Karpas-422 (cell line): ENCODE measurements around the gene EVI5. TPM values are rescaled to one million over a fixed set of nuclear protein-coding genes. Genes with fewer than 3 reads are reported as not detected.

Experiments
- DNase-seq: peaks from one replicate; pipeline ENCODE4 v3.0.0-alpha.2; 2015
- H2AFZ ChIP-seq: fragments of 200-600 bp; sonication (generic); 2 replicates; pipeline ENCODE4 v1.6.1; 2014; ENCODE audit warnings: antibody characterized with exemption, low read length, mixed read lengths
- H3K27ac ChIP-seq: fragments of 200-600 bp; sonication (generic); 2 replicates; pipeline ENCODE4 v1.5.1; 2014; ENCODE audit warnings: mild to moderate bottlenecking, low read length, moderate library complexity
- H3K27me3 ChIP-seq: fragments of 200-600 bp; sonication (generic); 2 replicates; pipeline ENCODE4 v1.6.1; 2014; ENCODE audit warnings: low read length, mixed read lengths
- H3K36me3 ChIP-seq: fragments of 200-600 bp; sonication (generic); 2 replicates; pipeline ENCODE4 v1.6.1; 2014; ENCODE audit warnings: low read length, mixed read lengths; ENCODE audit not compliant: insufficient read depth
- H3K4me1 ChIP-seq: fragments of 200-600 bp; sonication (generic); 2 replicates; pipeline ENCODE4 v1.6.1; 2014; ENCODE audit warnings: mild to moderate bottlenecking, low read length, mixed read lengths
- H3K4me2 ChIP-seq: fragments of 200-600 bp; sonication (generic); 2 replicates; pipeline ENCODE4 v1.6.1; 2014; ENCODE audit warnings: low read length, low read depth, mild to moderate bottlenecking; ENCODE audit not compliant: poor library complexity, severe bottlenecking
- H3K4me3 ChIP-seq: fragments of 200-600 bp; sonication (generic); 2 replicates; pipeline ENCODE4 v1.5.1; 2014; ENCODE audit warnings: mild to moderate bottlenecking, antibody characterized with exemption, low read length, mixed read lengths
- H3K79me2 ChIP-seq: fragments of 200-600 bp; sonication (generic); 2 replicates; pipeline ENCODE4 v1.6.1; 2014; ENCODE audit warnings: mild to moderate bottlenecking, low read length, mixed read lengths
- H3K9ac ChIP-seq: fragments of 200-600 bp; sonication (generic); 2 replicates; pipeline ENCODE4 v1.6.0; 2014; ENCODE audit warnings: low read length
- H3K9me2 ChIP-seq: fragments of 200-600 bp; sonication (generic), shearing (Covaris generic); replicated peaks from 2 replicates; pipeline ENCODE4 v1.6.0; 2014; ENCODE audit warnings: mild to moderate bottlenecking, low read length, moderate library complexity; ENCODE audit not compliant: insufficient read depth
- H3K9me3 ChIP-seq: fragments of 300-700, 200-600 bp; sonication (generic); 2 replicates; pipeline ENCODE4 v1.6.1; 2014; ENCODE audit warnings: low read length, mixed read lengths
- H4K20me1 ChIP-seq: fragments of 200-600 bp; sonication (generic); 2 replicates; pipeline ENCODE4 v1.6.1; 2014; ENCODE audit warnings: mild to moderate bottlenecking, antibody characterized with exemption, low read length, low read depth; ENCODE audit not compliant: insufficient read depth
- total RNA-seq: library from RNA; depleted of rRNA; stranded (reverse); fragments of >200 nt; shearing (Covaris generic); gene quantifications from 2 replicates; pipeline ENCODE4 v1.2.3, GENCODE V29; 2014; ENCODE audit warnings: low replicate concordance

EVI5 gene
- total RNA-seq, 1 experiment from 2014 or later, result 11.4 TPM

DNA sequence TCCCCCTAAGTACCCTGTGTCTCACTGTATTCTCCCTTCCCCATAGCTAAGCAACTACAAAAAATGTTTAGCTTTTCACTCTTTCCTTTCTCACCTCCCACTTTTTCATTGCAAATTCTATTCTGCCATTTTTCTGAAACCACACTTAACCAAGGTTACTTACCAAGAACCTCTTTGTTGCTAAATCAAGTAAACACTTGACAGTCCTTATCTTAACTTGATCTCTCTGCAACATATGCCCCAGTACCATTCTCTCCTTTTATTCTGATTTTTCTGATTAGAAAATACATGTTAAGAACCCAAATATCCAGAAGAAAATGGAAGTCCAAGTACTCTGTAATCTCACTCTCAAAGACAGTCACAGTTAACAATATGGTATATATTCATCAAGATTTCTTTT lies 16.0 kb downstream of the EVI5 start:
- no peaks in the 10 kb centered on the region for H3K36me3 ChIP-seq
- no peaks in the 10 kb centered on the region for H3K27me3 ChIP-seq
- H3K4me3 ChIP-seq, result no peak overlapping the region
- H3K9me3 ChIP-seq, result no peaks in the 10 kb centered on the region
- H4K20me1 ChIP-seq, result no peaks in the 10 kb centered on the region
- H3K79me2 ChIP-seq, result peaks cover 35% of the 10 kb centered on the region
- no peak overlapping the region for H3K4me2 ChIP-seq
- no peak overlapping the region for H3K27ac ChIP-seq
- H3K9ac ChIP-seq, result no peak overlapping the region
- DNase-seq, result no peak
- H3K4me1 ChIP-seq, result no peaks in the 10 kb centered on the region
- no peaks in the 10 kb centered on the region for H3K9me2 ChIP-seq
- no peak overlapping the region for H2AFZ ChIP-seq

DNA sequence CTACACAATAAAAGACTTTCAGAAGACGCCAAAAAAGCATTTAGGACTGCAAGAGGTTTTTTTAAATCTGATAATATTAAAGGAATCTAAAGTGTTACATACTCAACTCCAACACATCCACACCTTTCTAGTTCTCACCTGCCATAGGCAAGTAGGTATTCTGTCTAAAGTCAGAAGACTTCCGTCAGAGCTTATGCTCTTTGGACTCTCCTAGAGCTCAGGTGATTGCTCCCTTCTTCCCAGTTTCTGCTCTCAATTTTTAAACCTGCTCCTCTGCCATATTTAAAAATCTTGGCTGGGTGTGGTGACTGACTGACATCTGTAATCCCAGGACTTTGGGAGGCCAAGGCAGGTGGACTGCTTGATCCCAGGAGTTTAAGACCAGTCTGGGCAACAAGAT lies 16.6 kb downstream of the EVI5 start:
- no peak overlapping the region for H3K4me3 ChIP-seq
- no peaks in the 10 kb centered on the region for H4K20me1 ChIP-seq
- no peak overlapping the region for H2AFZ ChIP-seq
- no peak overlapping the region for H3K9ac ChIP-seq
- no peaks in the 10 kb centered on the region for H3K9me2 ChIP-seq
- no peaks in the 10 kb centered on the region for H3K36me3 ChIP-seq
- H3K27me3 ChIP-seq, result no peaks in the 10 kb centered on the region
- no peak for DNase-seq
- H3K79me2 ChIP-seq, result peaks cover 29% of the 10 kb centered on the region
- no peaks in the 10 kb centered on the region for H3K4me1 ChIP-seq
- no peaks in the 10 kb centered on the region for H3K9me3 ChIP-seq
- H3K4me2 ChIP-seq, result no peak overlapping the region
- no peak overlapping the region for H3K27ac ChIP-seq

DNA sequence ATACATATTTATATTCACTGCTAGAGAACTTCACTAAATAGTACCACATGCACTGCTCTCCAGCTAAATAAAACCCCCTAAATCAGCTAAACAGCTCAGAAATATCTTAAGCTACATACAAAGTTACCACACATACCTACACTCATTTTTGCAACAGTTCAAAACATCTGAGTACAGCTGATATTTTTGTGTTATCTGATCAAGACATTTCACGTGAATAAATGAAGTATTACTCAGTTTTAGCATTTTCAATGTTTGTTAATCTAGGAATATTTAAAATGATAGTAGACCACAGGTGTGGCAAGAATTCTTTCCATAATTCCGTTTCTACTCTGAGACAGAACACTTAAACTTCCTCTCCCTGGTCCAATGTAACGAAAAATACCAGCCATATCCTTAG lies 20.8 kb downstream of the EVI5 start:
- no peaks in the 10 kb centered on the region for H3K27me3 ChIP-seq
- H3K9me3 ChIP-seq, result no peaks in the 10 kb centered on the region
- peaks cover 8% of the 10 kb centered on the region for H3K4me1 ChIP-seq
- H3K9ac ChIP-seq, result no peak overlapping the region
- no peak overlapping the region for H3K4me2 ChIP-seq
- no peak overlapping the region for H3K27ac ChIP-seq
- peaks cover 33% of the 10 kb centered on the region; the same call in 1 of the 2 replicates for H3K79me2 ChIP-seq
- H2AFZ ChIP-seq, result no peak overlapping the region
- no peak overlapping the region for H3K4me3 ChIP-seq
- H3K36me3 ChIP-seq, result no peaks in the 10 kb centered on the region
- no peaks in the 10 kb centered on the region for H3K9me2 ChIP-seq
- DNase-seq, result no peak
- H4K20me1 ChIP-seq, result no peaks in the 10 kb centered on the region

GRCh38 chr1:92762355-92762754 lies 22.6 kb downstream of the EVI5 start:
- Histone ChIP-seq H3K4me2 (no peak overlapping the region), H3K27me3 (no peaks in the 10 kb centered on the region), H3K79me2 (peaks cover 27% of the 10 kb centered on the region; the same call in 1 of the 2 replicates), H3K4me3 (no peak overlapping the region), H3K27ac (no peak overlapping the region), H3K9ac (no peak overlapping the region), H3K9me3 (no peaks in the 10 kb centered on the region), H3K9me2 (no peaks in the 10 kb centered on the region), H3K36me3 (no peaks in the 10 kb centered on the region), H4K20me1 (no peaks in the 10 kb centered on the region), H2AFZ (no peak overlapping the region), H3K4me1 (peaks cover 8% of the 10 kb centered on the region)
- no peak for DNase-seq

- Histone ChIP-seq H3K4me2 (no peak overlapping the region), H4K20me1 (no peaks in the 10 kb centered on the region), H3K4me1 (peaks cover 8% of the 10 kb centered on the region), H3K36me3 (no peaks in the 10 kb centered on the region; the same call in 1 of the 2 replicates), H3K79me2 (peaks cover 29% of the 10 kb centered on the region; the same call in 1 of the 2 replicates), H3K27me3 (no peaks in the 10 kb centered on the region), H3K9me3 (no peaks in the 10 kb centered on the region), H3K4me3 (no peak overlapping the region), H2AFZ (no peak overlapping the region), H3K27ac (no peak overlapping the region), H3K9ac (no peak overlapping the region), H3K9me2 (no peaks in the 10 kb centered on the region)
- DNase-seq, result no peak
Measured at GRCh38 chr1:92759361-92759760, 25.5 kb downstream of the EVI5 start.

- Histone ChIP-seq H2AFZ (no peak overlapping the region), H4K20me1 (no peaks in the 10 kb centered on the region), H3K9me3 (no peaks in the 10 kb centered on the region), H3K4me2 (no peak overlapping the region), H3K27ac (no peak overlapping the region), H3K79me2 (peaks cover 21% of the 10 kb centered on the region; the same call in 1 of the 2 replicates), H3K4me3 (no peak overlapping the region), H3K9ac (no peak overlapping the region), H3K27me3 (no peaks in the 10 kb centered on the region), H3K4me1 (peaks cover 8% of the 10 kb centered on the region), H3K9me2 (no peaks in the 10 kb centered on the region), H3K36me3 (no peaks in the 10 kb centered on the region; the same call in 1 of the 2 replicates)
- DNase-seq, result no peak
Measured at GRCh38 chr1:92756537-92756936, 28.4 kb downstream of the EVI5 start.

DNA sequence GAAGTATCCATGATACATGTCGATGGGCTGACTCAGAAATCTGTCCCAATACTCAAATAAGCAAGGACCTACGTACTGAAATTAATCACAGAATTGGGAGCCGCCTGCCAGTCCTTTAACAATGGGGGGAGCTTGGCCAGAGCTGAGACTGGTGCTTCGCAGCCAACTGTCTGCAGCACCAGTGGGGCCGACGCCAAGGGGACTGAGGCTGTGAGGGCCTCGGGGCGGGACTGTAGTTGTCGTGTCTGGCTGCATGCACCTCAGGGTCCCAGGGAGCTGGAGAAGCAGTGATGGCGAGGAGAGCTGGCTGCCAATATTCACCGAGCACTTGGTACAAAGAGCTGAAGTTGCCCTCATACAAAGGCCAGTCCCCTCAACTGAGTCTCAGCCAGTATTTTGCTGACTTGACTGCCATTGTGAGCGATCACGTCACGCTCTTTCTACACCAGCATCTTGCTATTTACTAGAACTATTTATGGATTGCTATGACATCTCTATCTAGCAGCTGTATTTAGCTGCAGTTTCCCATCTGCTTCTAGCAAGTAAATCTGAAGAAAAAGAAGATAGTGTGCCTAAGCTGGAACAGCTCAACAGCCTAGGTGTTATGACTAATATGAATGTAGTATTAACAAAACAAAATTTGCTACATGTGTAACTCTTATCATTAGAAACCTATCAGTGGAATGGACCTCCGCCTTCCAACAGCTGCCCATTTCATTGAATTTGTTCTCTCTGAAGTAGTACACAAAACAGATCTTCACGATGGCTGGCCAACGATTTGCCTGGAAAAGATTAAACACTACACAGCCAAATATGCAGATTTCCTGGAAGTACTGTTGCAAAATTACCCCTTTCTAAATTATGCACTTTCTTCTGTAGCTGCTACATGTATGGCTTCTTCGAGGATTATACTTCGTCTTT lies 29.1 kb downstream of the EVI5 start:
- H3K9me3 ChIP-seq, result no peaks in the 10 kb centered on the region
- peaks cover 8% of the 10 kb centered on the region for H3K4me1 ChIP-seq
- H3K4me3 ChIP-seq, result no peak overlapping the region
- no peak for DNase-seq
- no peak overlapping the region for H2AFZ ChIP-seq
- H3K79me2 ChIP-seq, result peaks cover 16% of the 10 kb centered on the region; the same call in 1 of the 2 replicates
- no peaks in the 10 kb centered on the region for H3K9me2 ChIP-seq
- H3K36me3 ChIP-seq, result no peaks in the 10 kb centered on the region; the same call in 1 of the 2 replicates
- no peak overlapping the region for H3K9ac ChIP-seq
- H3K27ac ChIP-seq, result no peak overlapping the region
- H3K27me3 ChIP-seq, result no peaks in the 10 kb centered on the region
- no peak overlapping the region for H3K4me2 ChIP-seq
- no peaks in the 10 kb centered on the region for H4K20me1 ChIP-seq

GRCh38 chr1:92754719-92755050 lies 30.2 kb downstream of the EVI5 start:
- Histone ChIP-seq H3K4me1 (peaks cover 5% of the 10 kb centered on the region), H4K20me1 (no peaks in the 10 kb centered on the region), H3K36me3 (no peaks in the 10 kb centered on the region; the same call in 1 of the 2 replicates), H3K9me2 (no peaks in the 10 kb centered on the region), H3K4me3 (no peak overlapping the region), H3K9ac (no peak overlapping the region), H2AFZ (no peak overlapping the region), H3K27me3 (no peaks in the 10 kb centered on the region), H3K4me2 (no peak overlapping the region), H3K27ac (no peak overlapping the region), H3K79me2 (peaks cover 16% of the 10 kb centered on the region; the same call in 1 of the 2 replicates), H3K9me3 (no peaks in the 10 kb centered on the region)
- no peak for DNase-seq
